IMR-90 (cell line): ENCODE results near the gene P2RX7. TPM values are rescaled to one million over a fixed set of nuclear protein-coding genes. Genes with fewer than 3 reads are reported as not detected.

Experiments used
- ATAC-seq: fragments of 200-7000 bp; cut with Tn5 transposase; 2 replicates; pipeline ENCODE4 v1.9.1; 2020; ENCODE audit warnings: low read depth, mild to moderate bottlenecking, moderate library complexity
- BruUV-seq: library from RNA; stranded (reverse); fragments of 400-500 nt; replicated peaks from 2 replicates; lab custom pipeline; 2021; lab: Mats Ljungman, UMichigan
- CTCF ChIA-PET: fragments of 300-600 bp; formaldehyde crosslinking; extraction: SDS; loops from one replicate; lab custom pipeline; 2021; ENCODE audit warnings: antibody characterized with exemption; lab: Yijun Ruan, JAX
- POLR2A ChIA-PET: fragments of 300-600 bp; sonication (Branson Sonifier 250); formaldehyde crosslinking; loops from one replicate; lab custom pipeline; 2022; ENCODE audit warnings: antibody characterized with exemption; ENCODE audit not compliant: unreplicated experiment; lab: Charles Lee
- DNase-seq: peaks from one replicate; pipeline ENCODE4 v3.0.0; 2013
- H2AFZ ChIP-seq: replicated peaks from 2 replicates; pipeline ENCODE3; 2013; ENCODE audit warnings: low read length, mild to moderate bottlenecking; ENCODE audit not compliant: poor library complexity
- H2AK5ac ChIP-seq: 2 replicates; pipeline ENCODE4 v1.6.1; 2013; ENCODE audit warnings: low read depth, low read length, inconsistent platforms
- H2AK9ac ChIP-seq: replicated peaks from 2 replicates; pipeline ENCODE3; 2013; ENCODE audit warnings: mild to moderate bottlenecking, low read depth, low read length, moderate library complexity; ENCODE audit not compliant: poor library complexity
- H2BK120ac ChIP-seq: 2 replicates; pipeline ENCODE4 v1.6.1; 2013; ENCODE audit warnings: low read depth, low read length, inconsistent platforms
- H2BK15ac ChIP-seq: 3 replicates; pipeline ENCODE4 v1.6.1; 2013; ENCODE audit warnings: low read depth, low read length, inconsistent platforms
- H2BK20ac ChIP-seq: 2 replicates; pipeline ENCODE4 v1.6.1; 2013; ENCODE audit warnings: low read depth, mild to moderate bottlenecking, inconsistent platforms, low read length, moderate library complexity
- H2BK5ac ChIP-seq: 2 replicates; pipeline ENCODE4 v1.6.1; 2013; ENCODE audit warnings: mild to moderate bottlenecking, low read depth, low read length, inconsistent platforms; ENCODE audit not compliant: poor library complexity, severe bottlenecking
- H3K14ac ChIP-seq: replicated peaks from 2 replicates; pipeline ENCODE4 v1.6.1; 2013; ENCODE audit warnings: low read depth, low read length, inconsistent platforms
- H3K18ac ChIP-seq: 2 replicates; pipeline ENCODE4 v1.6.1; 2013; ENCODE audit warnings: low read depth, low read length, control low read depth
- H3K23ac ChIP-seq: 2 replicates; pipeline ENCODE4 v1.6.1; 2013; ENCODE audit warnings: low read depth, low read length, inconsistent platforms
- H3K27ac ChIP-seq: 2 replicates; pipeline ENCODE4 v1.5.1; 2013; ENCODE audit warnings: mild to moderate bottlenecking, control low read depth, low read length; ENCODE audit not compliant: insufficient read depth
- H3K27me3 ChIP-seq: 2 replicates; pipeline ENCODE4 v1.6.1; 2013; ENCODE audit warnings: low read length; ENCODE audit not compliant: control insufficient read depth, insufficient read depth
- H3K36me3 ChIP-seq: 2 replicates; pipeline ENCODE4 v1.6.1; 2013; ENCODE audit warnings: low read length, mixed read lengths; ENCODE audit not compliant: control insufficient read depth, insufficient read depth
- H3K4ac ChIP-seq: 2 replicates; pipeline ENCODE4 v1.6.1; 2013; ENCODE audit warnings: low read depth, low read length, inconsistent platforms
- H3K4me1 ChIP-seq: 2 replicates; pipeline ENCODE4 v1.6.1; 2013; ENCODE audit warnings: low read length, mixed read lengths; ENCODE audit not compliant: control insufficient read depth, insufficient read depth
- H3K4me2 ChIP-seq: 2 replicates; pipeline ENCODE4 v1.6.1; 2013; ENCODE audit warnings: low read depth, mild to moderate bottlenecking, control low read depth, low read length, moderate library complexity
- H3K4me3 ChIP-seq: 2 replicates; pipeline ENCODE4 v1.5.1; 2013; ENCODE audit warnings: low read depth, mild to moderate bottlenecking, control low read depth, low read length, moderate library complexity; ENCODE audit not compliant: insufficient read depth
- H3K56ac ChIP-seq: 2 replicates; pipeline ENCODE4 v1.6.1; 2013; ENCODE audit warnings: low read length, inconsistent platforms; ENCODE audit not compliant: insufficient read depth; ENCODE audit errors: extremely low read depth
- H3K79me1 ChIP-seq, 2 experiments: 2 replicates each; pipeline ENCODE4 v1.6.1; 2013; ENCODE audit warnings: low read length in 2 of 2, inconsistent platforms in 1 of 2, low read depth in 1 of 2
- H3K9ac ChIP-seq: 2 replicates; pipeline ENCODE4 v1.6.1; 2013; ENCODE audit warnings: low read depth, low read length, control low read depth
- H3K9me1 ChIP-seq: 2 replicates; pipeline ENCODE4 v1.6.1; 2013; ENCODE audit warnings: low read length, inconsistent platforms; ENCODE audit not compliant: insufficient read depth
- H3K9me3 ChIP-seq: 2 replicates; pipeline ENCODE4 v1.6.1; 2013; ENCODE audit warnings: low read length; ENCODE audit not compliant: control insufficient read depth, insufficient read depth
- H4K20me1 ChIP-seq: 2 replicates; pipeline ENCODE4 v1.6.1; 2013; ENCODE audit warnings: low read length, inconsistent platforms; ENCODE audit not compliant: insufficient read depth
- H4K5ac ChIP-seq: 2 replicates; pipeline ENCODE4 v1.6.1; 2013; ENCODE audit warnings: mild to moderate bottlenecking, low read depth, low read length, control low read depth
- H4K8ac ChIP-seq, 2 experiments: 2 replicates each; pipeline ENCODE4 v1.6.1; 2013; ENCODE audit warnings: low read depth in 2 of 2, low read length in 2 of 2, control low read depth in 1 of 2, inconsistent platforms in 1 of 2
- H4K91ac ChIP-seq: 2 replicates; pipeline ENCODE4 v1.6.1; 2013; ENCODE audit warnings: low read depth, low read length, inconsistent platforms; ENCODE audit not compliant: insufficient read depth
- BHLHE40 ChIP-seq: fragments of 150-350 bp; IDR thresholded peaks from 2 replicates; pipeline ENCODE4 v1.6.1; 2016; ENCODE audit warnings: mild to moderate bottlenecking, low read depth, low read length
- CEBPB ChIP-seq: IDR thresholded peaks from 2 replicates; pipeline ENCODE4 v1.6.1; 2012; ENCODE audit warnings: low read depth, low read length, improper control_type of control experiment
- CHD1 ChIP-seq: IDR thresholded peaks from 2 replicates; pipeline ENCODE4 v1.6.1; 2012; ENCODE audit warnings: low read depth, low read length, improper control_type of control experiment
- MAZ ChIP-seq: IDR thresholded peaks from 2 replicates; pipeline ENCODE4 v1.6.1; 2012; ENCODE audit warnings: low read depth, mild to moderate bottlenecking, low read length, improper control_type of control experiment, moderate library complexity, borderline replicate concordance
- MXI1 ChIP-seq: IDR thresholded peaks from 2 replicates; pipeline ENCODE4 v1.6.1; 2012; ENCODE audit warnings: low read depth, mild to moderate bottlenecking, low read length, moderate library complexity, borderline replicate concordance
- NFE2L2 ChIP-seq: fragments of 150-350 bp; IDR thresholded peaks from 2 replicates; pipeline ENCODE4 v1.6.1; 2016; ENCODE audit warnings: low read depth, mild to moderate bottlenecking, low read length
- POLR2A ChIP-seq: IDR thresholded peaks from 2 replicates; pipeline ENCODE4 v1.6.1; 2012; ENCODE audit warnings: mild to moderate bottlenecking, low read depth, low read length
- RAD21 ChIP-seq: IDR thresholded peaks from 2 replicates; pipeline ENCODE4 v1.6.1; 2012; ENCODE audit warnings: low read length, improper control_type of control experiment
- RCOR1 ChIP-seq: IDR thresholded peaks from 2 replicates; pipeline ENCODE4 v1.6.1; 2012; ENCODE audit warnings: mild to moderate bottlenecking, low read length, improper control_type of control experiment; ENCODE audit not compliant: insufficient replicate concordance
- SMC3 ChIP-seq: fragments of 150-350 bp; IDR thresholded peaks from 2 replicates; pipeline ENCODE4 v1.6.1; 2016; ENCODE audit warnings: low read depth, mild to moderate bottlenecking, antibody characterized with exemption, low read length, moderate library complexity
- WGBS, 2 experiments: methylation state at CpG; one replicate each; pipeline versions ENCODE4 v1.1.5 to v1.1.7; 2013; ENCODE audit warnings: missing lambda C conversion rate in 2 of 2; ENCODE audit not compliant: insufficient read length in 1 of 2; ENCODE audit errors: extremely low coverage in 2 of 2; 5-methylcytosine and 5-hydroxymethylcytosine counted together
- dilution Hi-C: fragments of 300-500 bp; cut with HindIII; formaldehyde crosslinking; loops from one replicate; pipeline ENCODE4 v1.14.3; 2018; ENCODE audit warnings: low sequenced_read_pairs; ENCODE audit not compliant: unreplicated experiment
- in situ Hi-C: fragments of 300-500 bp; cut with MboI; formaldehyde crosslinking; loops from 3 replicates; pipeline ENCODE4 v1.14.3; 2019; ENCODE audit warnings: low sequenced_read_pairs, inconsistent platforms, mixed read lengths
- intact Hi-C: fragments of 100-400 bp; cut with micrococcal nuclease; formaldehyde crosslinking; loops from 2 replicates; pipeline ENCODE4 v1.10.0; 2022
- polyA plus RNA-seq, 3 experiments: library from polyadenylated mRNA; depleted of rRNA; stranded (reverse); fragments of >200 nt; gene quantifications; 2 replicates each; pipeline ENCODE4 v1.2.3, GENCODE V29; 2012; ENCODE audit warnings: low replicate concordance in 1 of 3
- total RNA-seq: library from RNA; depleted of rRNA; stranded (reverse); fragments of >200 nt; gene quantifications from 2 replicates; pipeline ENCODE4 v1.2.3, GENCODE V29; 2012
- TF ChIP-seq, protein P1 (sequence below): conservative IDR thresholded peaks from 2 replicates; pipeline ENCODE4 v1.5.1; 2012; ENCODE audit warnings: mild to moderate bottlenecking, low read depth, low read length, improper control_type of control experiment
- TF ChIP-seq, protein P2 (sequence below): fragments of 150-350 bp; IDR thresholded peaks from 2 replicates; pipeline ENCODE4 v1.6.1; 2017; ENCODE audit warnings: mild to moderate bottlenecking, antibody characterized with exemption, low read length, low read depth

P2RX7 gene
- total and polyA plus RNA-seq, 2 of the 4 experiments (the other 2 are of a cell fraction), result 0.07 to 0.18 TPM

DNA sequence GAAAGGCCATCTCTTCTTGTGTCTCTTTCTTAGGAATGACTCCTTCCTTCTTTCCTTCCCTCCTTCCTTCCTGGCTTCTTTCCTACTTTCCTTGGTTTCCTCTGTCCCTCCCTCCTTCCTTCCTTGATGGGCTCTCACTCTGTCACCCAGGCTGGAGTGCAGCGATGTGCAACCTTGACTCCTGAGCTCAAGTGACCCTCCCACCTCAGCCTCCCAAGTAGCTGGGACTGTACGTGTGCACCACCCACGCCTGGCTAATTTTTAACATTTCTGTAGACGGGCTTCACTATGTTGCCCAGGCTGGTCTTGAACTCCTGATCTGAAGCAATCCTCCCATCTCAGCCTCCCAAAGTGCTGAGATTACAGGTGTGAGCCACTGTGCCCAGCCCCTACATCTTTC lies 10.9 kb upstream of the P2RX7 start:
- H4K8ac ChIP-seq, result no peak overlapping the region
- H3K27me3 ChIP-seq, result peaks cover 30% of the 10 kb centered on the region
- H3K23ac ChIP-seq, result no peak overlapping the region
- intact Hi-C loops, result no loop called here
- H2BK5ac ChIP-seq, result no peak overlapping the region
- 83% methylated on average over 2 of the region's 4 CpGs; no CpG with 5 or more reads in 1 of the 2 experiments for WGBS, 2 experiments
- H3K27ac ChIP-seq, result no peak overlapping the region
- no peak for TF ChIP-seq CEBPB
- TF ChIP-seq, protein P1, sequence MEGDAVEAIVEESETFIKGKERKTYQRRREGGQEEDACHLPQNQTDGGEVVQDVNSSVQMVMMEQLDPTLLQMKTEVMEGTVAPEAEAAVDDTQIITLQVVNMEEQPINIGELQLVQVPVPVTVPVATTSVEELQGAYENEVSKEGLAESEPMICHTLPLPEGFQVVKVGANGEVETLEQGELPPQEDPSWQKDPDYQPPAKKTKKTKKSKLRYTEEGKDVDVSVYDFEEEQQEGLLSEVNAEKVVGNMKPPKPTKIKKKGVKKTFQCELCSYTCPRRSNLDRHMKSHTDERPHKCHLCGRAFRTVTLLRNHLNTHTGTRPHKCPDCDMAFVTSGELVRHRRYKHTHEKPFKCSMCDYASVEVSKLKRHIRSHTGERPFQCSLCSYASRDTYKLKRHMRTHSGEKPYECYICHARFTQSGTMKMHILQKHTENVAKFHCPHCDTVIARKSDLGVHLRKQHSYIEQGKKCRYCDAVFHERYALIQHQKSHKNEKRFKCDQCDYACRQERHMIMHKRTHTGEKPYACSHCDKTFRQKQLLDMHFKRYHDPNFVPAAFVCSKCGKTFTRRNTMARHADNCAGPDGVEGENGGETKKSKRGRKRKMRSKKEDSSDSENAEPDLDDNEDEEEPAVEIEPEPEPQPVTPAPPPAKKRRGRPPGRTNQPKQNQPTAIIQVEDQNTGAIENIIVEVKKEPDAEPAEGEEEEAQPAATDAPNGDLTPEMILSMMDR, result no peak
- no peak for TF ChIP-seq MAZ
- no peak for TF ChIP-seq SMC3
- TF ChIP-seq, protein P2, sequence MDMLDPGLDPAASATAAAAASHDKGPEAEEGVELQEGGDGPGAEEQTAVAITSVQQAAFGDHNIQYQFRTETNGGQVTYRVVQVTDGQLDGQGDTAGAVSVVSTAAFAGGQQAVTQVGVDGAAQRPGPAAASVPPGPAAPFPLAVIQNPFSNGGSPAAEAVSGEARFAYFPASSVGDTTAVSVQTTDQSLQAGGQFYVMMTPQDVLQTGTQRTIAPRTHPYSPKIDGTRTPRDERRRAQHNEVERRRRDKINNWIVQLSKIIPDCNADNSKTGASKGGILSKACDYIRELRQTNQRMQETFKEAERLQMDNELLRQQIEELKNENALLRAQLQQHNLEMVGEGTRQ, result no peak
- no peak for TF ChIP-seq BHLHE40
- TF ChIP-seq NFE2L2, result no peak
- no peak for TF ChIP-seq RAD21
- TF ChIP-seq RCOR1, result no peak
- TF ChIP-seq POLR2A, result no peak
- no peak for TF ChIP-seq MXI1
- no peak for TF ChIP-seq CHD1
- no peak overlapping the region for H3K4ac ChIP-seq
- ChIA-PET CTCF (no interaction called here), POLR2A (no interaction called here)
- no peak overlapping the region for H2AK5ac ChIP-seq
- no peaks in the 10 kb centered on the region for H3K36me3 ChIP-seq
- H2AK9ac ChIP-seq, result no peak overlapping the region
- no peak overlapping the region for H4K5ac ChIP-seq
- no peak overlapping the region for H3K14ac ChIP-seq
- dilution Hi-C loops, result no loop called here
- ATAC-seq (no peak), DNase-seq (no peak)
- in situ Hi-C loops, result no loop called here
- no peaks in the 10 kb centered on the region for H3K9me1 ChIP-seq
- no peaks in the 10 kb centered on the region for H3K79me1 ChIP-seq
- no peak overlapping the region for H2BK15ac ChIP-seq
- H3K56ac ChIP-seq, result no peak overlapping the region
- no peak overlapping the region for H2BK20ac ChIP-seq
- no peaks in the 10 kb centered on the region for H4K20me1 ChIP-seq
- no peak overlapping the region for H2BK120ac ChIP-seq
- peaks cover 8% of the 10 kb centered on the region for H3K4me1 ChIP-seq
- H3K9me3 ChIP-seq, result no peaks in the 10 kb centered on the region
- BruUV-seq, result no TSS peak
- H2AFZ ChIP-seq, result no peak overlapping the region
- no peak overlapping the region for H3K9ac ChIP-seq
- H3K4me2 ChIP-seq, result no peak overlapping the region
- no peak overlapping the region for H4K91ac ChIP-seq
- no peak overlapping the region for H3K18ac ChIP-seq
- H3K4me3 ChIP-seq, result no peak overlapping the region
